IPS-NIHi7 (cell line): ENCODE measurements around the gene FSTL5.
"Not testable (repeated sequence)": the region's sequence is repeated elsewhere in the genome, so short reads cannot be mapped to it uniquely, and the experiment has no call there.

ENCODE experiments used
- DNase-seq: peaks from one replicate; pipeline ENCODE4 v3.0.0; 2012; ENCODE audit warnings: mixed read lengths; ENCODE audit errors: extremely low spot score

The FSTL5 gene

GRCh38 chr4:161841759-161842158 is 322.0 kb downstream of the FSTL5 start:
- DNase-seq, result no peak

GRCh38 chr4:161829591-161829990 is 334.2 kb downstream of the FSTL5 start:
- DNase-seq, result no peak

GRCh38 chr4:161828061-161828460 is 335.7 kb downstream of the FSTL5 start:
- no peak for DNase-seq

GRCh38 chr4:161827013-161827412 is 336.8 kb downstream of the FSTL5 start:
- no peak for DNase-seq

- DNase-seq, result no peak
These were observed 340.4 kb downstream of the FSTL5 start for GRCh38 chr4:161823450-161823849.

GRCh38 chr4:161822174-161822573 is 341.6 kb downstream of the FSTL5 start:
- DNase-seq, result no peak

GRCh38 chr4:161817914-161818313 is 345.9 kb downstream of the FSTL5 start:
- no peak for DNase-seq

GRCh38 chr4:161816958-161817357 is 346.8 kb downstream of the FSTL5 start:
- no peak for DNase-seq

GRCh38 chr4:161815841-161816240 is 348.0 kb downstream of the FSTL5 start:
- DNase-seq, result no peak

- DNase-seq, result no peak
These were observed 349.9 kb downstream of the FSTL5 start for GRCh38 chr4:161813889-161814288.

GRCh38 chr4:161813389-161813788 is 350.4 kb downstream of the FSTL5 start:
- no peak for DNase-seq

- DNase-seq, result no peak
These were observed 360.6 kb downstream of the FSTL5 start for GRCh38 chr4:161803171-161803570.

- DNase-seq, result no peak
These were observed 364.1 kb downstream of the FSTL5 start for GRCh38 chr4:161799710-161800109.

- DNase-seq, result no peak
These were observed 370.8 kb downstream of the FSTL5 start for GRCh38 chr4:161792991-161793390.

- no peak for DNase-seq
These were observed 371.8 kb downstream of the FSTL5 start for GRCh38 chr4:161791796-161792556.

GRCh38 chr4:161767116-161767515 is 396.7 kb downstream of the FSTL5 start:
- DNase-seq, result no peak

GRCh38 chr4:161762796-161763195 is 401.0 kb downstream of the FSTL5 start:
- DNase-seq, result no peak

- DNase-seq, result no peak
These were observed 403.8 kb downstream of the FSTL5 start for GRCh38 chr4:161760008-161760407.

GRCh38 chr4:161758412-161758811 is 405.4 kb downstream of the FSTL5 start:
- not testable (repeated sequence) for DNase-seq

- DNase-seq, result no peak
These were observed 434.9 kb downstream of the FSTL5 start for GRCh38 chr4:161728929-161729328.

GRCh38 chr4:161721947-161722346 is 441.9 kb downstream of the FSTL5 start:
- no peak for DNase-seq

- no peak for DNase-seq
These were observed 446.7 kb downstream of the FSTL5 start for GRCh38 chr4:161717084-161717483.

- no peak for DNase-seq
These were observed 448.9 kb downstream of the FSTL5 start for GRCh38 chr4:161714931-161715330.
